WTC11 (cell line): Measurements from ENCODE around the gene OLFM2. TPM values are rescaled to one million over a fixed set of nuclear protein-coding genes. Genes with fewer than 3 reads are reported as not detected.
A peak's percentile ranks its signal among the peaks of the same experiment; 100 is the strongest.

Experiments
- ATAC-seq: fragments of 200-7000 bp; cut with Tn5 transposase; 2 replicates; pipeline ENCODE4 v1.10.0; 2021; ENCODE audit warnings: mild to moderate bottlenecking, moderate library complexity
- CTCF ChIA-PET: fragments of 300-600 bp; sonication (Branson Sonifier 250); formaldehyde crosslinking; loops from one replicate; lab custom pipeline; 2021; ENCODE audit warnings: antibody characterized with exemption; lab: Charles Lee
- POLR2A ChIA-PET: fragments of 350-600 bp; sonication (Branson Sonifier 250); formaldehyde crosslinking; loops from one replicate; lab custom pipeline; 2021; ENCODE audit warnings: antibody characterized with exemption; lab: Charles Lee
- DNase-seq: peaks from one replicate; pipeline ENCODE4 v3.0.0; 2021; ENCODE audit warnings: low spot score
- H3K27ac Mint-ChIP-seq: 2 replicates; pipeline ENCODE4 v1.8.0; 2021; ENCODE audit warnings: mixed read lengths
- H3K27me3 Mint-ChIP-seq: 2 replicates; pipeline ENCODE4 v1.8.0; 2021; ENCODE audit warnings: low read depth, mild to moderate bottlenecking, moderate library complexity, mixed read lengths
- H3K36me3 Mint-ChIP-seq: 2 replicates; pipeline ENCODE4 v1.8.0; 2021; ENCODE audit warnings: mixed read lengths
- H3K4me1 Mint-ChIP-seq: 2 replicates; pipeline ENCODE4 v1.8.0; 2022; ENCODE audit warnings: mixed read lengths
- H3K4me3 Mint-ChIP-seq: 2 replicates; pipeline ENCODE4 v1.8.0; 2021; ENCODE audit warnings: mild to moderate bottlenecking, moderate library complexity, mixed read lengths
- H3K9me3 Mint-ChIP-seq: 2 replicates; pipeline ENCODE4 v1.8.0; 2021; ENCODE audit warnings: mixed read lengths
- CREM ChIP-seq: sonication (generic); formaldehyde crosslinking; IDR thresholded peaks from 2 replicates; pipeline ENCODE4 v1.8.1; 2022; ENCODE audit warnings: mild to moderate bottlenecking, missing genetic modification reagents, moderate library complexity
- FOXK1 ChIP-seq: sonication (generic); formaldehyde crosslinking; IDR thresholded peaks from 2 replicates; pipeline ENCODE4 v1.8.0; 2022; ENCODE audit warnings: mild to moderate bottlenecking, moderate library complexity, missing genetic modification reagents
- JAZF1 ChIP-seq: fragments of 250-450 bp; sonication (Bioruptor Pico); IDR thresholded peaks from 2 replicates; pipeline ENCODE4 v1.9.0; 2021; ENCODE audit warnings: moderate library complexity, mild to moderate bottlenecking, inconsistent platforms
- NR3C1 ChIP-seq: sonication (generic); formaldehyde crosslinking; conservative IDR thresholded peaks from 2 replicates; pipeline ENCODE4 v1.8.1; 2023; ENCODE audit warnings: low read depth, mild to moderate bottlenecking, missing genetic modification reagents
- TEAD4 ChIP-seq: sonication (generic); formaldehyde crosslinking; IDR thresholded peaks from 2 replicates; pipeline ENCODE4 v1.8.0; 2022; ENCODE audit warnings: mild to moderate bottlenecking, missing genetic modification reagents
- total RNA-seq: library from RNA; stranded (reverse); gene quantifications from 3 replicates; pipeline ENCODE4 v1.2.3, GENCODE V29; 2021
- TF ChIP-seq, protein P1 (sequence below): fragments of 250-450 bp; sonication (Bioruptor Pico); IDR thresholded peaks from 2 replicates; pipeline ENCODE4 v1.9.0; 2021; ENCODE audit warnings: mild to moderate bottlenecking, borderline replicate concordance
- TF ChIP-seq, protein P2 (sequence below): sonication (generic); formaldehyde crosslinking; IDR thresholded peaks from 2 replicates; pipeline ENCODE4 v1.8.1; 2022; ENCODE audit warnings: low read depth, mild to moderate bottlenecking, moderate library complexity, missing genetic modification reagents, borderline replicate concordance
- TF ChIP-seq, protein P3 (sequence below): sonication (generic); formaldehyde crosslinking; IDR thresholded peaks from 2 replicates; pipeline ENCODE4 v1.8.0; 2023; ENCODE audit warnings: missing genetic modification reagents, mild to moderate bottlenecking, borderline replicate concordance
- TF ChIP-seq, protein P4 (sequence below): sonication (generic); formaldehyde crosslinking; IDR thresholded peaks from 2 replicates; pipeline ENCODE4 v1.8.1; 2023; ENCODE audit warnings: mild to moderate bottlenecking, missing genetic modification reagents, moderate library complexity
- TF ChIP-seq, protein P5 (sequence below): sonication (generic); formaldehyde crosslinking; IDR thresholded peaks from 2 replicates; pipeline ENCODE4 v1.8.1; 2022; ENCODE audit warnings: missing genetic modification reagents, borderline replicate concordance
- TF ChIP-seq, protein P6 (sequence below): fragments of 250-450 bp; sonication (Bioruptor Pico); IDR thresholded peaks from 2 replicates; pipeline ENCODE4 v1.9.0; 2021; ENCODE audit warnings: mild to moderate bottlenecking

Gene OLFM2
- total RNA-seq, 1 experiment from 2014 or later, result 66.0 TPM

DNA sequence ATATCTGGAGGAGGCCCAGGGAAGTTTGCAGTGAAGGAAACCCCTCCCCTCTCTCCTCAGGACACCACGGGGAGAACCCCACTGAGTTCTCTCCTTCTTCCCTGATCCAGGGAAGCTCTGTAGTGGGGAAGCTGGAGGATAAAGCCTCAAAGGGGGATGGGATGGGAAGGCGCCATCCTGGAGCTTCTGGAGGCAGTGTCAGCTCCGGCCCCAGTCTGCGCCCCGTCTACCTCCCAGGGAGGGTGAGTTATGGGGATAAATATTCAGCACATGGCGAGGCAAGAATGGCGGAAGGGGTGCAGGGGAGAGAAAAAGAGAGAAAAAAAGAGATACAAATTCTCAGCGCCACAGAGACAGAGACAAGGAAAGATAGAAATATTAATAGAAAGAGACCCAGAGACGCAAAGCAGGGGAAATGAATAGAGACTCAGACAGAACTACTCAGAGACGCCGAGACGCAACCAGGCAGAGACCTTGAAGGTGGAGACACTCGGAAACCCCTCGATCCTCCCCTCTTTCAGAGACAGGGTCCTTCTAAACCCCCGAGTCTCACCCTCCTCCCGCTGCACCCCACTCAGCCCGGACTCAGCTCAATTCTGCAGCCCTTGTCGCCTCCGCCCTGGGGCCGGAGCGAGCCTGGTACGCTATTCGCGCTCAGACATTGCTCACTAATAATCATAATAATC is 23.6 kb downstream of the OLFM2 start:
- Mint-ChIP-seq H3K4me3 (no peak overlapping the region), H3K4me1 (peaks cover 12% of the 10 kb centered on the region), H3K9me3 (no peaks in the 10 kb centered on the region), H3K36me3 (no peaks in the 10 kb centered on the region; the same call in 1 of the 2 replicates), H3K27me3 (peaks cover 5% of the 10 kb centered on the region; the same call in 1 of the 2 replicates), H3K27ac (peak overlapping the region; percentile 9; the same call in 1 of the 2 replicates)
- no peak for ATAC-seq
- ChIA-PET CTCF (interaction anchor here (0.5 to 1.4 kb wide), 6 partner anchors 18 to 149 kb away, joined by 3 to 7 read pairs (median 3); no protein-coding TSS in a partner anchor), POLR2A (interaction anchor here (0.6 to 0.9 kb wide), 2 partner anchors 11 to 1307 kb away, joined by 3 read pairs; no protein-coding TSS in a partner anchor)
- TF ChIP-seq, protein P1, sequence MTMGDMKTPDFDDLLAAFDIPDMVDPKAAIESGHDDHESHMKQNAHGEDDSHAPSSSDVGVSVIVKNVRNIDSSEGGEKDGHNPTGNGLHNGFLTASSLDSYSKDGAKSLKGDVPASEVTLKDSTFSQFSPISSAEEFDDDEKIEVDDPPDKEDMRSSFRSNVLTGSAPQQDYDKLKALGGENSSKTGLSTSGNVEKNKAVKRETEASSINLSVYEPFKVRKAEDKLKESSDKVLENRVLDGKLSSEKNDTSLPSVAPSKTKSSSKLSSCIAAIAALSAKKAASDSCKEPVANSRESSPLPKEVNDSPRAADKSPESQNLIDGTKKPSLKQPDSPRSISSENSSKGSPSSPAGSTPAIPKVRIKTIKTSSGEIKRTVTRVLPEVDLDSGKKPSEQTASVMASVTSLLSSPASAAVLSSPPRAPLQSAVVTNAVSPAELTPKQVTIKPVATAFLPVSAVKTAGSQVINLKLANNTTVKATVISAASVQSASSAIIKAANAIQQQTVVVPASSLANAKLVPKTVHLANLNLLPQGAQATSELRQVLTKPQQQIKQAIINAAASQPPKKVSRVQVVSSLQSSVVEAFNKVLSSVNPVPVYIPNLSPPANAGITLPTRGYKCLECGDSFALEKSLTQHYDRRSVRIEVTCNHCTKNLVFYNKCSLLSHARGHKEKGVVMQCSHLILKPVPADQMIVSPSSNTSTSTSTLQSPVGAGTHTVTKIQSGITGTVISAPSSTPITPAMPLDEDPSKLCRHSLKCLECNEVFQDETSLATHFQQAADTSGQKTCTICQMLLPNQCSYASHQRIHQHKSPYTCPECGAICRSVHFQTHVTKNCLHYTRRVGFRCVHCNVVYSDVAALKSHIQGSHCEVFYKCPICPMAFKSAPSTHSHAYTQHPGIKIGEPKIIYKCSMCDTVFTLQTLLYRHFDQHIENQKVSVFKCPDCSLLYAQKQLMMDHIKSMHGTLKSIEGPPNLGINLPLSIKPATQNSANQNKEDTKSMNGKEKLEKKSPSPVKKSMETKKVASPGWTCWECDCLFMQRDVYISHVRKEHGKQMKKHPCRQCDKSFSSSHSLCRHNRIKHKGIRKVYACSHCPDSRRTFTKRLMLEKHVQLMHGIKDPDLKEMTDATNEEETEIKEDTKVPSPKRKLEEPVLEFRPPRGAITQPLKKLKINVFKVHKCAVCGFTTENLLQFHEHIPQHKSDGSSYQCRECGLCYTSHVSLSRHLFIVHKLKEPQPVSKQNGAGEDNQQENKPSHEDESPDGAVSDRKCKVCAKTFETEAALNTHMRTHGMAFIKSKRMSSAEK (CRISPR knock-in tag), result no peak
- TF ChIP-seq, protein P2, sequence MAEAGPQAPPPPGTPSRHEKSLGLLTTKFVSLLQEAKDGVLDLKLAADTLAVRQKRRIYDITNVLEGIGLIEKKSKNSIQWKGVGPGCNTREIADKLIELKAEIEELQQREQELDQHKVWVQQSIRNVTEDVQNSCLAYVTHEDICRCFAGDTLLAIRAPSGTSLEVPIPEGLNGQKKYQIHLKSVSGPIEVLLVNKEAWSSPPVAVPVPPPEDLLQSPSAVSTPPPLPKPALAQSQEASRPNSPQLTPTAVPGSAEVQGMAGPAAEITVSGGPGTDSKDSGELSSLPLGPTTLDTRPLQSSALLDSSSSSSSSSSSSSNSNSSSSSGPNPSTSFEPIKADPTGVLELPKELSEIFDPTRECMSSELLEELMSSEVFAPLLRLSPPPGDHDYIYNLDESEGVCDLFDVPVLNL (CRISPR knock-in tag), result no peak
- no peak for TF ChIP-seq CREM
- no peak for TF ChIP-seq JAZF1
- TF ChIP-seq TEAD4 (CRISPR knock-in tag), result no peak
- TF ChIP-seq, protein P3, sequence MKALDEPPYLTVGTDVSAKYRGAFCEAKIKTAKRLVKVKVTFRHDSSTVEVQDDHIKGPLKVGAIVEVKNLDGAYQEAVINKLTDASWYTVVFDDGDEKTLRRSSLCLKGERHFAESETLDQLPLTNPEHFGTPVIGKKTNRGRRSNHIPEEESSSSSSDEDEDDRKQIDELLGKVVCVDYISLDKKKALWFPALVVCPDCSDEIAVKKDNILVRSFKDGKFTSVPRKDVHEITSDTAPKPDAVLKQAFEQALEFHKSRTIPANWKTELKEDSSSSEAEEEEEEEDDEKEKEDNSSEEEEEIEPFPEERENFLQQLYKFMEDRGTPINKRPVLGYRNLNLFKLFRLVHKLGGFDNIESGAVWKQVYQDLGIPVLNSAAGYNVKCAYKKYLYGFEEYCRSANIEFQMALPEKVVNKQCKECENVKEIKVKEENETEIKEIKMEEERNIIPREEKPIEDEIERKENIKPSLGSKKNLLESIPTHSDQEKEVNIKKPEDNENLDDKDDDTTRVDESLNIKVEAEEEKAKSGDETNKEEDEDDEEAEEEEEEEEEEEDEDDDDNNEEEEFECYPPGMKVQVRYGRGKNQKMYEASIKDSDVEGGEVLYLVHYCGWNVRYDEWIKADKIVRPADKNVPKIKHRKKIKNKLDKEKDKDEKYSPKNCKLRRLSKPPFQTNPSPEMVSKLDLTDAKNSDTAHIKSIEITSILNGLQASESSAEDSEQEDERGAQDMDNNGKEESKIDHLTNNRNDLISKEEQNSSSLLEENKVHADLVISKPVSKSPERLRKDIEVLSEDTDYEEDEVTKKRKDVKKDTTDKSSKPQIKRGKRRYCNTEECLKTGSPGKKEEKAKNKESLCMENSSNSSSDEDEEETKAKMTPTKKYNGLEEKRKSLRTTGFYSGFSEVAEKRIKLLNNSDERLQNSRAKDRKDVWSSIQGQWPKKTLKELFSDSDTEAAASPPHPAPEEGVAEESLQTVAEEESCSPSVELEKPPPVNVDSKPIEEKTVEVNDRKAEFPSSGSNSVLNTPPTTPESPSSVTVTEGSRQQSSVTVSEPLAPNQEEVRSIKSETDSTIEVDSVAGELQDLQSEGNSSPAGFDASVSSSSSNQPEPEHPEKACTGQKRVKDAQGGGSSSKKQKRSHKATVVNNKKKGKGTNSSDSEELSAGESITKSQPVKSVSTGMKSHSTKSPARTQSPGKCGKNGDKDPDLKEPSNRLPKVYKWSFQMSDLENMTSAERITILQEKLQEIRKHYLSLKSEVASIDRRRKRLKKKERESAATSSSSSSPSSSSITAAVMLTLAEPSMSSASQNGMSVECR (CRISPR knock-in tag), result no peak
- TF ChIP-seq FOXK1 (CRISPR knock-in tag), result no peak
- TF ChIP-seq, protein P4, sequence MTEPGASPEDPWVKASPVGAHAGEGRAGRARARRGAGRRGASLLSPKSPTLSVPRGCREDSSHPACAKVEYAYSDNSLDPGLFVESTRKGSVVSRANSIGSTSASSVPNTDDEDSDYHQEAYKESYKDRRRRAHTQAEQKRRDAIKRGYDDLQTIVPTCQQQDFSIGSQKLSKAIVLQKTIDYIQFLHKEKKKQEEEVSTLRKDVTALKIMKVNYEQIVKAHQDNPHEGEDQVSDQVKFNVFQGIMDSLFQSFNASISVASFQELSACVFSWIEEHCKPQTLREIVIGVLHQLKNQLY (CRISPR knock-in tag), result no peak
- TF ChIP-seq, protein P5, sequence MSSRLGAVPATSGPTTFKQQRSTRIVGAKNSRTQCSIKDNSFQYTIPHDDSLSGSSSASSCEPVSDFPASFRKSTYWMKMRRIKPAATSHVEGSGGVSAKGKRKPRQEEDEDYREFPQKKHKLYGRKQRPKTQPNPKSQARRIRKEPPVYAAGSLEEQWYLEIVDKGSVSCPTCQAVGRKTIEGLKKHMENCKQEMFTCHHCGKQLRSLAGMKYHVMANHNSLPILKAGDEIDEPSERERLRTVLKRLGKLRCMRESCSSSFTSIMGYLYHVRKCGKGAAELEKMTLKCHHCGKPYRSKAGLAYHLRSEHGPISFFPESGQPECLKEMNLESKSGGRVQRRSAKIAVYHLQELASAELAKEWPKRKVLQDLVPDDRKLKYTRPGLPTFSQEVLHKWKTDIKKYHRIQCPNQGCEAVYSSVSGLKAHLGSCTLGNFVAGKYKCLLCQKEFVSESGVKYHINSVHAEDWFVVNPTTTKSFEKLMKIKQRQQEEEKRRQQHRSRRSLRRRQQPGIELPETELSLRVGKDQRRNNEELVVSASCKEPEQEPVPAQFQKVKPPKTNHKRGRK, result no peak
- no peak for TF ChIP-seq NR3C1 (CRISPR knock-in tag)
- TF ChIP-seq, protein P6, sequence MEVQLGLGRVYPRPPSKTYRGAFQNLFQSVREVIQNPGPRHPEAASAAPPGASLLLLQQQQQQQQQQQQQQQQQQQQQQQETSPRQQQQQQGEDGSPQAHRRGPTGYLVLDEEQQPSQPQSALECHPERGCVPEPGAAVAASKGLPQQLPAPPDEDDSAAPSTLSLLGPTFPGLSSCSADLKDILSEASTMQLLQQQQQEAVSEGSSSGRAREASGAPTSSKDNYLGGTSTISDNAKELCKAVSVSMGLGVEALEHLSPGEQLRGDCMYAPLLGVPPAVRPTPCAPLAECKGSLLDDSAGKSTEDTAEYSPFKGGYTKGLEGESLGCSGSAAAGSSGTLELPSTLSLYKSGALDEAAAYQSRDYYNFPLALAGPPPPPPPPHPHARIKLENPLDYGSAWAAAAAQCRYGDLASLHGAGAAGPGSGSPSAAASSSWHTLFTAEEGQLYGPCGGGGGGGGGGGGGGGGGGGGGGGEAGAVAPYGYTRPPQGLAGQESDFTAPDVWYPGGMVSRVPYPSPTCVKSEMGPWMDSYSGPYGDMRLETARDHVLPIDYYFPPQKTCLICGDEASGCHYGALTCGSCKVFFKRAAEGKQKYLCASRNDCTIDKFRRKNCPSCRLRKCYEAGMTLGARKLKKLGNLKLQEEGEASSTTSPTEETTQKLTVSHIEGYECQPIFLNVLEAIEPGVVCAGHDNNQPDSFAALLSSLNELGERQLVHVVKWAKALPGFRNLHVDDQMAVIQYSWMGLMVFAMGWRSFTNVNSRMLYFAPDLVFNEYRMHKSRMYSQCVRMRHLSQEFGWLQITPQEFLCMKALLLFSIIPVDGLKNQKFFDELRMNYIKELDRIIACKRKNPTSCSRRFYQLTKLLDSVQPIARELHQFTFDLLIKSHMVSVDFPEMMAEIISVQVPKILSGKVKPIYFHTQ (CRISPR knock-in tag), result no peak
- no peak for DNase-seq
